HL-60 (cell line): Measurements from ENCODE around the gene CBX6.

Source experiments
- DNase-seq, 2 experiments: peaks; one replicate each; pipeline ENCODE4 v3.0.0-alpha.2; 2010 to 2020; ENCODE audit warnings: low read depth in 1 of 2, low spot score in 1 of 2
- H3K27ac ChIP-seq: fragments of 250-450 bp; sonication (Bioruptor Pico); replicated peaks from 2 replicates; pipeline ENCODE4 v1.5.1; 2020; ENCODE audit warnings: mild to moderate bottlenecking, moderate library complexity
- H3K27me3 ChIP-seq: fragments of 250-450 bp; sonication (Bioruptor Pico); 2 replicates; pipeline ENCODE4 v1.5.1; 2021; ENCODE audit warnings: mild to moderate bottlenecking, moderate library complexity; ENCODE audit not compliant: insufficient read depth, poor library complexity, severe bottlenecking
- H3K4me3 ChIP-seq: replicated peaks from 2 replicates; pipeline ENCODE4 v1.5.1; 2011; ENCODE audit warnings: mild to moderate bottlenecking, control low read depth, low read length; ENCODE audit not compliant: insufficient read depth
- CTCF ChIP-seq: IDR thresholded peaks from one replicate; pipeline ENCODE4 v1.5.1; 2011; ENCODE audit warnings: low read length, control low read depth, inconsistent platforms; ENCODE audit not compliant: insufficient read depth
- GABPA ChIP-seq: IDR thresholded peaks from 2 replicates; pipeline ENCODE4 v1.6.1; 2012; ENCODE audit warnings: low read depth
- POLR2AphosphoS5 ChIP-seq: IDR thresholded peaks from 2 replicates; pipeline ENCODE4 v1.6.1; 2012; ENCODE audit warnings: low read depth
- REST ChIP-seq: IDR thresholded peaks from 2 replicates; pipeline ENCODE4 v1.6.1; 2012; ENCODE audit warnings: low read depth; ENCODE audit not compliant: insufficient replicate concordance
- SPI1 ChIP-seq: IDR thresholded peaks from 2 replicates; pipeline ENCODE4 v1.6.1; 2012; ENCODE audit warnings: low read depth, mild to moderate bottlenecking, borderline replicate concordance

Gene CBX6

GRCh38 chr22:38823637-38824036 is 48.4 kb downstream of the CBX6 start:
- Histone ChIP-seq H3K4me3 (no peak overlapping the region), H3K27ac (no peak overlapping the region), H3K27me3 (peaks cover 2% of the 10 kb centered on the region)
- DNase-seq: no peak
- no peak for TF ChIP-seq GABPA
- no peak for TF ChIP-seq SPI1
- no peak for TF ChIP-seq REST
- no peak for TF ChIP-seq POLR2AphosphoS5
- TF ChIP-seq CTCF: no peak

- Histone ChIP-seq H3K27me3 (peaks cover 2% of the 10 kb centered on the region), H3K4me3 (no peak overlapping the region), H3K27ac (no peak overlapping the region)
- TF ChIP-seq POLR2AphosphoS5 (no peak), SPI1 (no peak), GABPA (no peak)
- DNase-seq: no peak
Measured at GRCh38 chr22:38823076-38823475, 48.9 kb downstream of the CBX6 start.

GRCh38 chr22:38820020-38820419 is 52.0 kb downstream of the CBX6 start:
- no peaks in the 10 kb centered on the region for H3K27me3 ChIP-seq
- no peak for DNase-seq
- TF ChIP-seq REST (no peak), POLR2AphosphoS5 (no peak), CTCF (no peak), GABPA (no peak), SPI1 (no peak)
- H3K27ac ChIP-seq: no peak overlapping the region
- H3K4me3 ChIP-seq: no peak overlapping the region

GRCh38 chr22:38819387-38819940 is 52.6 kb downstream of the CBX6 start:
- no peaks in the 10 kb centered on the region for H3K27me3 ChIP-seq
- H3K27ac ChIP-seq: no peak overlapping the region
- no peak overlapping the region for H3K4me3 ChIP-seq
- TF ChIP-seq REST: no peak
- no peak for TF ChIP-seq SPI1
- TF ChIP-seq CTCF: no peak
- TF ChIP-seq POLR2AphosphoS5: no peak
- TF ChIP-seq GABPA: no peak
- no peak for DNase-seq
